HCT116 (cell line): ENCODE measurements around the gene WFDC13.
"Not testable (repeated sequence)": the region's sequence is repeated elsewhere in the genome, so short reads cannot be mapped to it uniquely, and the experiment has no call there.

Experiments
- CTCF ChIP-seq, 3 experiments: fragments of 200-600 bp in 1 of 3; sonication (generic) in 1 of 3; IDR thresholded peaks in 2 of 3; conservative IDR thresholded peaks in 1 of 3; 2 replicates each; pipeline ENCODE4 v1.5.1; 2012 to 2017; ENCODE audit warnings: low read depth in 2 of 3, low read length in 2 of 3, antibody characterized with exemption in 1 of 3, borderline replicate concordance in 1 of 3, control low read depth in 1 of 3, mild to moderate bottlenecking in 1 of 3, mixed read lengths in 1 of 3, mixed run types in 1 of 3, moderate library complexity in 1 of 3; ENCODE audit not compliant: insufficient read depth in 1 of 3
- EZH2phosphoT487 ChIP-seq: fragments of 200-600 bp; IDR thresholded peaks from 2 replicates; pipeline ENCODE4 v1.6.1; 2018; ENCODE audit warnings: antibody characterized with exemption, borderline replicate concordance
- POLR2A ChIP-seq: IDR thresholded peaks from 2 replicates; pipeline ENCODE4 v1.7.0; 2011; ENCODE audit warnings: borderline replicate concordance; ENCODE audit not compliant: insufficient read depth, insufficient read length; ENCODE audit errors: extremely low read depth
- POLR2AphosphoS5 ChIP-seq: IDR thresholded peaks from 2 replicates; pipeline ENCODE4 v1.6.1; 2011; ENCODE audit warnings: mild to moderate bottlenecking, low read depth, low read length, moderate library complexity
- RAD21 ChIP-seq: IDR thresholded peaks from 2 replicates; pipeline ENCODE4 v1.6.1; 2012; ENCODE audit warnings: low read depth, mild to moderate bottlenecking
- SIN3A ChIP-seq: IDR thresholded peaks from 2 replicates; pipeline ENCODE4 v1.6.1; 2012; ENCODE audit warnings: low read depth
- SRF ChIP-seq: IDR thresholded peaks from 2 replicates; pipeline ENCODE4 v1.6.1; 2012; ENCODE audit warnings: low read depth
- TCF7L2 ChIP-seq: IDR thresholded peaks from 2 replicates; pipeline ENCODE4 v1.7.0; 2011; ENCODE audit warnings: borderline replicate concordance, inconsistent platforms; ENCODE audit not compliant: insufficient read depth, insufficient read length; ENCODE audit errors: extremely low read depth
- TF ChIP-seq, protein P1 (sequence below): IDR thresholded peaks from 2 replicates; pipeline ENCODE4 v1.6.1; 2012; ENCODE audit warnings: low read depth
- TF ChIP-seq, protein P2 (sequence below): IDR thresholded peaks from 2 replicates; pipeline ENCODE4 v1.6.1; 2011; ENCODE audit warnings: mild to moderate bottlenecking, low read length, moderate library complexity; ENCODE audit not compliant: insufficient replicate concordance; ENCODE audit errors: extremely low read depth

GRCh38 chr20:45657038-45657437 is 44.8 kb upstream of the WFDC13 start:
- not testable (repeated sequence) for TF ChIP-seq EZH2phosphoT487; CTCF (IDR thresholded peaks at IDR 0.05 in 2 of 3, conservative IDR thresholded peaks at IDR 0.05 in 1 of 3; ENCODE audit: borderline replicate concordance in 1 of 3, insufficient read depth in 1 of 3, low read depth in 2 of 3, low read length in 2 of 3); POLR2A; RAD21; TCF7L2; SRF; POLR2AphosphoS5; SIN3A
- TF ChIP-seq, protein P1, sequence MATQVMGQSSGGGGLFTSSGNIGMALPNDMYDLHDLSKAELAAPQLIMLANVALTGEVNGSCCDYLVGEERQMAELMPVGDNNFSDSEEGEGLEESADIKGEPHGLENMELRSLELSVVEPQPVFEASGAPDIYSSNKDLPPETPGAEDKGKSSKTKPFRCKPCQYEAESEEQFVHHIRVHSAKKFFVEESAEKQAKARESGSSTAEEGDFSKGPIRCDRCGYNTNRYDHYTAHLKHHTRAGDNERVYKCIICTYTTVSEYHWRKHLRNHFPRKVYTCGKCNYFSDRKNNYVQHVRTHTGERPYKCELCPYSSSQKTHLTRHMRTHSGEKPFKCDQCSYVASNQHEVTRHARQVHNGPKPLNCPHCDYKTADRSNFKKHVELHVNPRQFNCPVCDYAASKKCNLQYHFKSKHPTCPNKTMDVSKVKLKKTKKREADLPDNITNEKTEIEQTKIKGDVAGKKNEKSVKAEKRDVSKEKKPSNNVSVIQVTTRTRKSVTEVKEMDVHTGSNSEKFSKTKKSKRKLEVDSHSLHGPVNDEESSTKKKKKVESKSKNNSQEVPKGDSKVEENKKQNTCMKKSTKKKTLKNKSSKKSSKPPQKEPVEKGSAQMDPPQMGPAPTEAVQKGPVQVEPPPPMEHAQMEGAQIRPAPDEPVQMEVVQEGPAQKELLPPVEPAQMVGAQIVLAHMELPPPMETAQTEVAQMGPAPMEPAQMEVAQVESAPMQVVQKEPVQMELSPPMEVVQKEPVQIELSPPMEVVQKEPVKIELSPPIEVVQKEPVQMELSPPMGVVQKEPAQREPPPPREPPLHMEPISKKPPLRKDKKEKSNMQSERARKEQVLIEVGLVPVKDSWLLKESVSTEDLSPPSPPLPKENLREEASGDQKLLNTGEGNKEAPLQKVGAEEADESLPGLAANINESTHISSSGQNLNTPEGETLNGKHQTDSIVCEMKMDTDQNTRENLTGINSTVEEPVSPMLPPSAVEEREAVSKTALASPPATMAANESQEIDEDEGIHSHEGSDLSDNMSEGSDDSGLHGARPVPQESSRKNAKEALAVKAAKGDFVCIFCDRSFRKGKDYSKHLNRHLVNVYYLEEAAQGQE = not testable (repeated sequence)
- TF ChIP-seq, protein P2, sequence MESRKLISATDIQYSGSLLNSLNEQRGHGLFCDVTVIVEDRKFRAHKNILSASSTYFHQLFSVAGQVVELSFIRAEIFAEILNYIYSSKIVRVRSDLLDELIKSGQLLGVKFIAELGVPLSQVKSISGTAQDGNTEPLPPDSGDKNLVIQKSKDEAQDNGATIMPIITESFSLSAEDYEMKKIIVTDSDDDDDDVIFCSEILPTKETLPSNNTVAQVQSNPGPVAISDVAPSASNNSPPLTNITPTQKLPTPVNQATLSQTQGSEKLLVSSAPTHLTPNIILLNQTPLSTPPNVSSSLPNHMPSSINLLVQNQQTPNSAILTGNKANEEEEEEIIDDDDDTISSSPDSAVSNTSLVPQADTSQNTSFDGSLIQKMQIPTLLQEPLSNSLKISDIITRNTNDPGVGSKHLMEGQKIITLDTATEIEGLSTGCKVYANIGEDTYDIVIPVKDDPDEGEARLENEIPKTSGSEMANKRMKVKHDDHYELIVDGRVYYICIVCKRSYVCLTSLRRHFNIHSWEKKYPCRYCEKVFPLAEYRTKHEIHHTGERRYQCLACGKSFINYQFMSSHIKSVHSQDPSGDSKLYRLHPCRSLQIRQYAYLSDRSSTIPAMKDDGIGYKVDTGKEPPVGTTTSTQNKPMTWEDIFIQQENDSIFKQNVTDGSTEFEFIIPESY = not testable (repeated sequence)
